HCT116 (cell line): Measurements from ENCODE around the gene NUMB. TPM values are rescaled to one million over a fixed set of nuclear protein-coding genes. Genes with fewer than 3 reads are reported as not detected.

ENCODE experiments used
- ATAC-seq: fragments of 200-7000 bp; cut with Tn5 transposase; 2 replicates; pipeline ENCODE4 v1.9.1; 2020; ENCODE audit warnings: mild to moderate bottlenecking, moderate library complexity
- BruUV-seq: library from RNA; stranded (reverse); fragments of 400-500 nt; replicated peaks from 2 replicates; lab custom pipeline; 2021; lab: Mats Ljungman, UMichigan
- CTCF ChIA-PET: fragments of 300-600 bp; sonication (Branson Sonifier 250); formaldehyde crosslinking; loops from one replicate; lab custom pipeline; 2021; ENCODE audit warnings: antibody characterized with exemption; lab: Charles Lee
- POLR2A ChIA-PET: fragments of 300-600, 350-600 bp; sonication (Branson Sonifier 250); formaldehyde crosslinking; loops from one replicate; lab custom pipeline; 2021; ENCODE audit warnings: antibody characterized with exemption; lab: Charles Lee
- RAD21 ChIA-PET, 2 experiments: fragments of 300-600 bp; sonication (Branson Sonifier 250); formaldehyde crosslinking; loops; one replicate each; lab custom pipeline; 2023; ENCODE audit warnings: low total read pairs in 2 of 2; ENCODE audit not compliant: uncharacterized antibody in 2 of 2, unreplicated experiment in 2 of 2, low non-redundant PET in 1 of 2; lab: Charles Lee
- DNase-seq: peaks from one replicate; pipeline ENCODE4 v3.0.0-alpha.2; 2010; ENCODE audit warnings: low read depth, low spot score
- H2AFZ ChIP-seq: fragments of 200-600 bp; shearing (Covaris generic), sonication (generic); 2 replicates; pipeline ENCODE4 v1.6.1; 2017; ENCODE audit warnings: low read depth, mixed run types, mixed read lengths, antibody characterized with exemption, low read length; ENCODE audit not compliant: poor library complexity, severe bottlenecking
- H3K27ac ChIP-seq: 2 replicates; pipeline ENCODE4 v1.5.1; 2012; ENCODE audit warnings: low read depth, low read length
- H3K27me3 ChIP-seq: fragments of 200-600 bp; sonication (generic); 2 replicates; pipeline ENCODE4 v1.6.1; 2016; ENCODE audit warnings: mixed run types, low read length, mixed read lengths; ENCODE audit not compliant: insufficient read depth
- H3K36me3 ChIP-seq, 2 experiments: fragments of 200-500 bp in 1 of 2; fragments of 200-600 bp in 1 of 2; sonication (Bioruptor generic) in 1 of 2; sonication (generic) in 1 of 2; 2 replicates each; pipeline versions ENCODE4 v1.5.1 to v1.6.1; 2014 to 2016; ENCODE audit warnings: low read length in 2 of 2, inconsistent platforms in 1 of 2, mixed read lengths in 1 of 2, mixed run types in 1 of 2; ENCODE audit not compliant: insufficient read depth in 2 of 2, control insufficient read depth in 1 of 2
- H3K4me1 ChIP-seq, 2 experiments: fragments of 200-600 bp in 1 of 2; sonication (generic) in 1 of 2; 2 replicates each; pipeline versions ENCODE4 v1.5.1 to v1.6.1; 2012 to 2017; ENCODE audit warnings: low read length in 2 of 2, inconsistent platforms in 1 of 2, mild to moderate bottlenecking in 1 of 2, mixed read lengths in 1 of 2, mixed run types in 1 of 2, moderate library complexity in 1 of 2; ENCODE audit not compliant: insufficient read depth in 2 of 2, control insufficient read depth in 1 of 2
- H3K4me2 ChIP-seq: fragments of 200-600 bp; sonication (generic); 2 replicates; pipeline ENCODE4 v1.6.1; 2017; ENCODE audit warnings: mixed run types, low read length, mixed read lengths
- H3K4me3 ChIP-seq, 2 experiments: fragments of 200-600 bp in 1 of 2; sonication (generic) in 1 of 2; replicated peaks in 1 of 2; 2 replicates each; pipeline ENCODE4 v1.5.1; 2011 to 2016; ENCODE audit warnings: low read length in 2 of 2, control low read depth in 1 of 2, low read depth in 1 of 2, mild to moderate bottlenecking in 1 of 2, mixed read lengths in 1 of 2, mixed run types in 1 of 2
- H3K79me2 ChIP-seq: fragments of 200-600 bp; sonication (generic); 2 replicates; pipeline ENCODE4 v1.6.1; 2017; ENCODE audit warnings: mild to moderate bottlenecking, mixed run types, low read length, moderate library complexity, mixed read lengths; ENCODE audit not compliant: insufficient read depth
- H3K9ac ChIP-seq: fragments of 200-600 bp; sonication (generic); 2 replicates; pipeline ENCODE4 v1.6.1; 2016; ENCODE audit warnings: low read length, mixed read lengths
- H3K9me2 ChIP-seq: fragments of 200-600 bp; sonication (generic), shearing (Covaris generic); 2 replicates; pipeline ENCODE4 v1.6.1; 2017; ENCODE audit warnings: mixed run types, mild to moderate bottlenecking, moderate library complexity; ENCODE audit not compliant: insufficient read depth
- H3K9me3 ChIP-seq, 2 experiments: fragments of 200-500 bp in 1 of 2; fragments of 200-600 bp in 1 of 2; sonication (Bioruptor generic) in 1 of 2; sonication (generic) in 1 of 2; 2 replicates each; pipeline ENCODE4 v1.6.1; 2014 to 2017; ENCODE audit warnings: low read length in 2 of 2, mixed read lengths in 2 of 2, inconsistent platforms in 1 of 2, low read depth in 1 of 2, mild to moderate bottlenecking in 1 of 2, mixed run types in 1 of 2, moderate library complexity in 1 of 2; ENCODE audit not compliant: control insufficient read depth in 1 of 2, insufficient read depth in 1 of 2
- H4K20me1 ChIP-seq: fragments of 200-600 bp; sonication (generic), shearing (Covaris generic); 2 replicates; pipeline ENCODE4 v1.6.1; 2017; ENCODE audit warnings: mixed run types, mild to moderate bottlenecking, moderate library complexity; ENCODE audit not compliant: insufficient read depth
- CEBPB ChIP-seq: IDR thresholded peaks from 2 replicates; pipeline ENCODE4 v1.6.1; 2012; ENCODE audit warnings: low read depth
- EGR1 ChIP-seq: IDR thresholded peaks from 2 replicates; pipeline ENCODE4 v1.6.1; 2012; ENCODE audit warnings: low read depth
- EZH2phosphoT487 ChIP-seq: fragments of 200-600 bp; IDR thresholded peaks from 2 replicates; pipeline ENCODE4 v1.6.1; 2018; ENCODE audit warnings: antibody characterized with exemption, borderline replicate concordance
- POLR2AphosphoS5 ChIP-seq: IDR thresholded peaks from 2 replicates; pipeline ENCODE4 v1.6.1; 2011; ENCODE audit warnings: mild to moderate bottlenecking, low read depth, low read length, moderate library complexity
- RAD21 ChIP-seq: IDR thresholded peaks from 2 replicates; pipeline ENCODE4 v1.6.1; 2012; ENCODE audit warnings: low read depth, mild to moderate bottlenecking
- REST ChIP-seq: IDR thresholded peaks from 2 replicates; pipeline ENCODE4 v1.6.1; 2012; ENCODE audit warnings: low read depth
- SIN3A ChIP-seq: IDR thresholded peaks from 2 replicates; pipeline ENCODE4 v1.6.1; 2012; ENCODE audit warnings: low read depth
- SP1 ChIP-seq: IDR thresholded peaks from 2 replicates; pipeline ENCODE4 v1.6.1; 2012; ENCODE audit warnings: low read depth
- YY1 ChIP-seq: IDR thresholded peaks from 2 replicates; pipeline ENCODE4 v1.6.1; 2011; ENCODE audit warnings: low read length, low read depth, moderate library complexity, mild to moderate bottlenecking; ENCODE audit not compliant: insufficient replicate concordance; ENCODE audit errors: extremely low read depth
- ZBTB33 ChIP-seq: IDR thresholded peaks from 2 replicates; pipeline ENCODE4 v1.6.1; 2011; ENCODE audit warnings: mild to moderate bottlenecking, low read length, moderate library complexity; ENCODE audit not compliant: insufficient replicate concordance; ENCODE audit errors: extremely low read depth
- intact Hi-C: fragments of 100-400 bp; cut with micrococcal nuclease; formaldehyde crosslinking; loops from 2 replicates; pipeline ENCODE4 v1.10.0; 2022
- total RNA-seq: library from RNA; stranded (reverse); gene quantifications from one replicate; pipeline ENCODE4 v1.2.1, GENCODE V29; 2021; ENCODE audit not compliant: unreplicated experiment

NUMB gene
- total RNA-seq, 1 experiment from 2014 or later, result 43.0 TPM

GRCh38 chr14:73376585-73376984, 81.8 kb downstream of the NUMB start (continued):
- TF ChIP-seq RAD21 (no peak), SP1 (no peak)

GRCh38 chr14:73375861-73376260, 82.5 kb downstream of the NUMB start:
- ChIA-PET CTCF (no interaction called here), RAD21 (no interaction called here)

More at GRCh38 chr14:73375861-73376260, 82.5 kb downstream of the NUMB start:
- H3K4me3 ChIP-seq, result no peak overlapping the region
- H3K4me2 ChIP-seq, result no peak overlapping the region
- H3K79me2 ChIP-seq, result no peaks in the 10 kb centered on the region; the same call in 1 of the 2 replicates
- no TSS peak for BruUV-seq
- ATAC-seq (no peak), DNase-seq (no peak)
- H3K36me3 ChIP-seq, result no peaks in the 10 kb centered on the region
- no peak overlapping the region for H3K9ac ChIP-seq
- intact Hi-C loops, result no loop called here
- no peaks in the 10 kb centered on the region for H3K9me3 ChIP-seq
- H2AFZ ChIP-seq, result no peak overlapping the region
- TF ChIP-seq CEBPB, result no peak
- no peak for TF ChIP-seq POLR2AphosphoS5
- TF ChIP-seq YY1, result no peak
- TF ChIP-seq ZBTB33, result no peak
- no peak for TF ChIP-seq SIN3A
- no peak for TF ChIP-seq REST
- TF ChIP-seq EGR1, result no peak
- TF ChIP-seq EZH2phosphoT487, result no peak
- H3K9me2 ChIP-seq, result no peaks in the 10 kb centered on the region
- H3K4me1 ChIP-seq, result no peaks in the 10 kb centered on the region
- no peak overlapping the region for H3K27ac ChIP-seq
- H3K27me3 ChIP-seq, result no peaks in the 10 kb centered on the region
- H4K20me1 ChIP-seq, result no peaks in the 10 kb centered on the region
- POLR2A ChIA-PET, result no interaction called here
